Gastrocnemius medialis (tissue), 4 donors: Measurements from ENCODE around the gene CEP170.

Experiments
- POLR2A ChIP-seq, 2 donors: fragments of 450-650 bp; IDR thresholded peaks; one replicate each; pipeline ENCODE4 v1.6.1; 2017; ENCODE audit warnings: antibody characterized with exemption in 2 of 2, mild to moderate bottlenecking in 2 of 2, moderate library complexity in 2 of 2
- TF ChIP-seq, protein P1 (sequence below), 5 experiments: fragments of 450-650 bp in 3 of 5; fragments of 200-600 bp in 2 of 5; sonication (generic) in 2 of 5; IDR thresholded peaks in 4 of 5; conservative IDR thresholded peaks in 1 of 5; 1 replicate in 4 of 5; 2 replicates in 1 of 5; pipeline ENCODE4 v1.5.1; 2016 to 2019; ENCODE audit warnings: antibody characterized with exemption in 5 of 5, mild to moderate bottlenecking in 3 of 5, moderate library complexity in 3 of 5

DNA sequence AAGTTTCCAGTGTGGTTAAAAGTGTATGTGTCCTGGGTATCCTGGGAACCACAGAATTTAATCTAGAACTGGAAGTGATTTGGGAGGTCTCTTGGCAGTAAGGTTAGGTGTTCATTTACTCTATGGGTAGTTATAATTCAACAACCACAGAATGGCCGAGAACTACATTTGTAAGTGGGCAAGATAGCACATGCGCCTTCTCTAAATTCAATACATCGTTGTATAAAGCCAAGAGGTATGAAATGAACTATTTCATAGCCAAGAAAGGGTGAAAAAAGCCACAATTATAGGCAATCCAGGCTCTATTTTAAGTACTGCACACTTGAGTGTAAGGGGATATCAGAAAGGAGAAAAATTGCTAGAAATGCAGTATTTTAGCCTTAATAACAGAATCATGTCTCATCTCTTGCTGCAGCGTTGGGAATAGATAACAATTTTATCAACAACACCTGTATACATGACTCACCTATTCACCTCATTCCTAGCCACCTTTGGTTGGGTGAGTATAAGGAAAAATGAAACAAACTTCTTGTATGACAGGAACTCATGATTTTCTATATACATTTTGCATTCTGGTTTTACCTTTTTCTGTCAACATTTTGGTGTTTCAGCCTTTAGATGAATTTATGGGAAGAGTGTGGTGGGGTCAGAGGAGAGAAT is 5.3 kb upstream of the CEP170 start:
- TF ChIP-seq, protein P1, sequence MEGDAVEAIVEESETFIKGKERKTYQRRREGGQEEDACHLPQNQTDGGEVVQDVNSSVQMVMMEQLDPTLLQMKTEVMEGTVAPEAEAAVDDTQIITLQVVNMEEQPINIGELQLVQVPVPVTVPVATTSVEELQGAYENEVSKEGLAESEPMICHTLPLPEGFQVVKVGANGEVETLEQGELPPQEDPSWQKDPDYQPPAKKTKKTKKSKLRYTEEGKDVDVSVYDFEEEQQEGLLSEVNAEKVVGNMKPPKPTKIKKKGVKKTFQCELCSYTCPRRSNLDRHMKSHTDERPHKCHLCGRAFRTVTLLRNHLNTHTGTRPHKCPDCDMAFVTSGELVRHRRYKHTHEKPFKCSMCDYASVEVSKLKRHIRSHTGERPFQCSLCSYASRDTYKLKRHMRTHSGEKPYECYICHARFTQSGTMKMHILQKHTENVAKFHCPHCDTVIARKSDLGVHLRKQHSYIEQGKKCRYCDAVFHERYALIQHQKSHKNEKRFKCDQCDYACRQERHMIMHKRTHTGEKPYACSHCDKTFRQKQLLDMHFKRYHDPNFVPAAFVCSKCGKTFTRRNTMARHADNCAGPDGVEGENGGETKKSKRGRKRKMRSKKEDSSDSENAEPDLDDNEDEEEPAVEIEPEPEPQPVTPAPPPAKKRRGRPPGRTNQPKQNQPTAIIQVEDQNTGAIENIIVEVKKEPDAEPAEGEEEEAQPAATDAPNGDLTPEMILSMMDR (IDR thresholded peaks at IDR 0.05 in 4 of 5, conservative IDR thresholded peaks at IDR 0.05 in 1 of 5) = no peak
- TF ChIP-seq POLR2A (IDR thresholded peaks at IDR 0.05) = no peak
